Transverse colon (tissue), 3 donors: ENCODE measurements around the gene ZG16.

Experiments
- POLR2A ChIP-seq: fragments of 450-650 bp; IDR thresholded peaks from one replicate; pipeline ENCODE4 v1.6.1; 2016; ENCODE audit warnings: antibody characterized with exemption, mild to moderate bottlenecking, moderate library complexity
- TF ChIP-seq, protein P1 (sequence below), 5 experiments: fragments of 200-600 bp in 3 of 5; fragments of 450-650 bp in 2 of 5; sonication (generic) in 3 of 5; IDR thresholded peaks; 1 replicate in 2 of 5; 2 replicates in 3 of 5; pipeline ENCODE4 v1.5.1; 2016 to 2017; ENCODE audit warnings: antibody characterized with exemption in 5 of 5, inconsistent platforms in 3 of 5, mild to moderate bottlenecking in 2 of 5, moderate library complexity in 1 of 5

DNA sequence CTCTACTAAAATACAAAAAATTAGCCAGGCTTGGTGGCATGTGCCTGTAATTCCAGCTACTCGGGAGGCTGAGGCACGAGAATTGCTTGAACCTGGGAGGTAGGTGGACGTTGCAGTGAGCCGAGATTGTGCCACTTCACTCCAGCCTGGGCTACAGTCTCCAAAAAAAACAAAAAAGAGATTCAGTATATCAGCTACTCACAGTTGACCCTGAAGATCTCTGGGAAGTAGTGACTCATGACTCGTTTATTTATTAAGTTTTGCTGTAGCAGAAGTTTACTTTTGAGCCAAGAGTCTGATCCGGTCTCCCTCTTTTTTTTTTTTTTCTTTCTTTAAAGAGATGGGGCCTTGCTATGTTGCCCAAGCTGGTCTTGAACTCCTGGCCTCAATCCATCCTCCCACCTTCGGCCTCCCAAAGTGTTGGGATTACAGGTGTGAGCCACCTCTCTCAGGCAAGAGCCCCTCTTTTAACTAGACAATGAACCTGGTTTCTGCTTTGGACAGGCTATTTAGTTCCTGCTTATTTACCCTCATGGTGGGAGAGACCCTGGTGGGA is 46.6 kb downstream of the ZG16 start:
- no peak for TF ChIP-seq POLR2A
- TF ChIP-seq, protein P1, sequence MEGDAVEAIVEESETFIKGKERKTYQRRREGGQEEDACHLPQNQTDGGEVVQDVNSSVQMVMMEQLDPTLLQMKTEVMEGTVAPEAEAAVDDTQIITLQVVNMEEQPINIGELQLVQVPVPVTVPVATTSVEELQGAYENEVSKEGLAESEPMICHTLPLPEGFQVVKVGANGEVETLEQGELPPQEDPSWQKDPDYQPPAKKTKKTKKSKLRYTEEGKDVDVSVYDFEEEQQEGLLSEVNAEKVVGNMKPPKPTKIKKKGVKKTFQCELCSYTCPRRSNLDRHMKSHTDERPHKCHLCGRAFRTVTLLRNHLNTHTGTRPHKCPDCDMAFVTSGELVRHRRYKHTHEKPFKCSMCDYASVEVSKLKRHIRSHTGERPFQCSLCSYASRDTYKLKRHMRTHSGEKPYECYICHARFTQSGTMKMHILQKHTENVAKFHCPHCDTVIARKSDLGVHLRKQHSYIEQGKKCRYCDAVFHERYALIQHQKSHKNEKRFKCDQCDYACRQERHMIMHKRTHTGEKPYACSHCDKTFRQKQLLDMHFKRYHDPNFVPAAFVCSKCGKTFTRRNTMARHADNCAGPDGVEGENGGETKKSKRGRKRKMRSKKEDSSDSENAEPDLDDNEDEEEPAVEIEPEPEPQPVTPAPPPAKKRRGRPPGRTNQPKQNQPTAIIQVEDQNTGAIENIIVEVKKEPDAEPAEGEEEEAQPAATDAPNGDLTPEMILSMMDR (IDR thresholded peaks at IDR 0.05): no peak
